Stomach smooth muscle (tissue), 2 donors: Measurements from ENCODE around the gene RBM17.

Source experiments
- H3K27ac ChIP-seq: one replicate; pipeline ENCODE4 v1.7.0; 2013; ENCODE audit warnings: mild to moderate bottlenecking, low read length, inconsistent platforms
- H3K27me3 ChIP-seq, 2 donors: one replicate each; pipeline ENCODE4 v1.7.0; 2013; ENCODE audit warnings: low read length in 2 of 2; ENCODE audit not compliant: insufficient read depth in 2 of 2, control insufficient read depth in 1 of 2
- H3K36me3 ChIP-seq, 2 donors: one replicate each; pipeline ENCODE4 v1.7.0; 2013; ENCODE audit warnings: low read length in 2 of 2; ENCODE audit not compliant: control insufficient read depth in 2 of 2, insufficient read depth in 2 of 2
- H3K4me1 ChIP-seq: one replicate; pipeline ENCODE4 v1.7.0; 2013; ENCODE audit warnings: low read length; ENCODE audit not compliant: control insufficient read depth, insufficient read depth
- H3K4me3 ChIP-seq, 2 donors: one replicate each; pipeline ENCODE4 v1.7.0; 2013; ENCODE audit warnings: low read length in 2 of 2
- H3K9ac ChIP-seq, 2 donors: one replicate each; pipeline ENCODE4 v1.7.0; 2013; ENCODE audit warnings: low read length in 2 of 2, mild to moderate bottlenecking in 1 of 2
- H3K9me3 ChIP-seq, 2 donors: one replicate each; pipeline ENCODE4 v1.7.0; 2013; ENCODE audit warnings: low read length in 2 of 2; ENCODE audit not compliant: control insufficient read depth in 2 of 2
- donor health status: healthy.
- donor health status: Pancreatic carcinoma.

Gene RBM17

GRCh38 chr10:6048281-6049030 lies 40.4 kb upstream of the RBM17 start:
- Histone ChIP-seq H3K36me3 (no peaks in the 10 kb centered on the region), H3K9ac (no peak overlapping the region), H3K4me3 (no peak overlapping the region), H3K27me3 (peaks cover 0 to 3% of the 10 kb centered on the region in 2 donors), H3K9me3 (no peaks in the 10 kb centered on the region), H3K4me1 (peaks cover 4% of the 10 kb centered on the region), H3K27ac (no peak overlapping the region)

- Histone ChIP-seq H3K27ac (no peak overlapping the region), H3K9me3 (no peaks in the 10 kb centered on the region), H3K4me1 (peaks cover 5% of the 10 kb centered on the region), H3K36me3 (no peaks in the 10 kb centered on the region), H3K27me3 (peaks cover 0 to 3% of the 10 kb centered on the region in 2 donors), H3K9ac (no peak overlapping the region), H3K4me3 (no peak overlapping the region)
These were observed 39.8 kb upstream of the RBM17 start for GRCh38 chr10:6049031-6049400.

- Histone ChIP-seq H3K9ac (peak overlapping the region; percentile 64 to 69), H3K27ac (peak overlapping the region; percentile 49), H3K4me1 (peaks cover 9% of the 10 kb centered on the region), H3K9me3 (no peaks in the 10 kb centered on the region), H3K36me3 (no peaks in the 10 kb centered on the region), H3K4me3 (peak overlapping the region; percentile 67 to 70), H3K27me3 (peaks cover 0 to 3% of the 10 kb centered on the region in 2 donors)
These were observed 37.9 kb upstream of the RBM17 start for GRCh38 chr10:6050801-6051445.

DNA sequence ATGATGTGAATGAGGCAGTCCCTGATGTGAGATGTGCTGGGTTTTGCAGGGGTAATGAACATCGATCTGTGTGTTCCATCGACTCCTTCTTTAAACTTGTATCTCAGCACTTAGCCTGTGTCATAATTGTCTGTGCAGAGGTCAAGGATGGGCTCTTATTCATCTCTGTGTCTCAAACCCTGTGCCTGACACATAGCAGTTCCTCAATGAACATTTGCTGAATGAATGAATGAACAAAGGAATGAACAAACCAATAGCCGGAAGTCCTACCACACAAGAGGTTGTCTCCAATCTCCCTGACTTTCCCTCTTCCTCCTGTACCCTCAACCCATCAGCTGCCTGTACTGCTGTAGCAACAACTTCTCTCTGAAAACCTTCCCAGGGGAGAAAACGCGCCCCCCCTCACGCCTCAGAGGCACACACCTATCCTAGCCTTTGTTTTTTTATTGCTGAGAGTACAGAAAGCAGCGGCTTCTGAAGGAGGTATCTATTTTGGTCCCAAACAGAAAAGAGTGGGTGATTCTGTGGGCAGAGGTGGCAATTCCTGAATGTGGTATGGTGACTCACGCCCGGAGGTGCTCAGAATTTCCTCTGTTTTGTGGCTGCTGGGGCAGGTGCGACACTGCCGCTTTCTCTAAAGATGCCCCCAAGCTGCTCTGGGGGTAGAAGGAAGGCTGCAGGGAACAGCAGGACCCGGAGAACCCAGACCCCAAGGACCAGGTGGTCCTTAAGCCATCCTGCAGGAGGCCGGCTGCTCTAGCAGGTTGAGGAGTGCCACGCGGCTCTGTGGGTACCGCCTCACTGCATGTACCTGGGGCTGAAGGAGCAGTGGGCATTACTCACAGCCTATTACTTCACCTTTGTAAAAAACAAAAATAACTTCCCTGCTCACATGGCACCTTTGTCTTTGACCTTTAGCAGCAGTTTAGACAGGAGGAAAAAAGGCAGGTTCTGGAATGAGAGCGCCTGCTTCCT lies 36.3 kb upstream of the RBM17 start:
- Histone ChIP-seq H3K4me3 (no peak overlapping the region), H3K27me3 (no peaks in the 10 kb centered on the region), H3K4me1 (peaks cover 9% of the 10 kb centered on the region), H3K9ac (no peak overlapping the region), H3K27ac (no peak overlapping the region), H3K36me3 (no peaks in the 10 kb centered on the region), H3K9me3 (no peaks in the 10 kb centered on the region)

GRCh38 chr10:6053303-6053702 lies 35.5 kb upstream of the RBM17 start:
- no peak overlapping the region for H3K27ac ChIP-seq
- H3K36me3 ChIP-seq: no peaks in the 10 kb centered on the region
- H3K27me3 ChIP-seq: no peaks in the 10 kb centered on the region
- H3K4me1 ChIP-seq: peaks cover 9% of the 10 kb centered on the region
- no peak overlapping the region for H3K4me3 ChIP-seq
- no peak overlapping the region for H3K9ac ChIP-seq
- no peaks in the 10 kb centered on the region for H3K9me3 ChIP-seq

GRCh38 chr10:6053816-6054631 lies 34.8 kb upstream of the RBM17 start:
- Histone ChIP-seq H3K27me3 (no peaks in the 10 kb centered on the region), H3K4me3 (no peak overlapping the region), H3K9ac (no peak overlapping the region), H3K27ac (peak overlapping the region; percentile 24), H3K9me3 (no peaks in the 10 kb centered on the region), H3K36me3 (no peaks in the 10 kb centered on the region), H3K4me1 (peaks cover 9% of the 10 kb centered on the region)

- Histone ChIP-seq H3K27ac (no peak overlapping the region), H3K9ac (no peak overlapping the region), H3K27me3 (no peaks in the 10 kb centered on the region), H3K36me3 (no peaks in the 10 kb centered on the region), H3K4me1 (peaks cover 9% of the 10 kb centered on the region), H3K4me3 (no peak overlapping the region), H3K9me3 (no peaks in the 10 kb centered on the region)
These were observed 34.0 kb upstream of the RBM17 start for GRCh38 chr10:6054884-6055283.

GRCh38 chr10:6055929-6056328 lies 32.9 kb upstream of the RBM17 start:
- Histone ChIP-seq H3K9me3 (no peaks in the 10 kb centered on the region), H3K27me3 (no peaks in the 10 kb centered on the region), H3K4me1 (peaks cover 9% of the 10 kb centered on the region), H3K36me3 (no peaks in the 10 kb centered on the region), H3K27ac (no peak overlapping the region), H3K9ac (no peak overlapping the region), H3K4me3 (no peak overlapping the region)

DNA sequence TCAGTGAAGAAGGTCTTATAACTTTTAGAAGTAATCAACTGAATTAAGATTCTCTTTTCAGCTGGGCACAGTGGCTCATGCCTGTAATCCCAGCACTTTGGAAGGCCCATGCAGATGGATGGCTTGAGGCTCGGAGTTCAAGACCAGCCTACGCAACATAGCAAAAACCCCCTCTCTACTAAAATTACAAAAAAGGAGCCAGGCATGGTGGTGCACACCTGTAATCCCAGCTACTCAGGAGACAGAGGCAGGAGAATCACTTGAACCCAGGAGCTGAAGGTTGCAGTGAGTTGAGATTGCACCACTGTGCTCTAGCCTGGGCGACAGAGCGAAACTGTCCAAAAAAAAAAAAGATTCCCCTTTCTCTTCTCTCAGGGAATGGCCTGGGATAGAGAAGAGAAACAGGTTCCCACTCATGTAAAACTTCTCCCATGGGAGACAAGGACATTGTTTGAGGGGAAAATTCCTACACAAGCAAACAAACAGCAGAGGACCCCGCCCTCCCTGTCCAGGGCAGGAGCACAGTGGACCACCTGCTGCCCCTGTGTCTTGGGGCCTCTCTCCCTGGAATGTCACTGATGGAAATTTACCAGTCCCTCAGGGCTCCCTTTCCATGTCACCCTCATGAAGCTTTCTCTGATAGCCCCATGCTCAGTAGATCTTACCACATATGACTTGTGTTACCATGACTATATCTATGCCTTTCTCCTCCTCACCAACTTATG lies 32.3 kb upstream of the RBM17 start:
- Histone ChIP-seq H3K36me3 (no peaks in the 10 kb centered on the region), H3K27me3 (no peaks in the 10 kb centered on the region), H3K9me3 (no peaks in the 10 kb centered on the region), H3K9ac (no peak overlapping the region), H3K4me3 (no peak overlapping the region), H3K4me1 (peaks cover 9% of the 10 kb centered on the region), H3K27ac (no peak overlapping the region)
